ENCODE data around the gene COL16A1.

Gene COL16A1

DNA sequence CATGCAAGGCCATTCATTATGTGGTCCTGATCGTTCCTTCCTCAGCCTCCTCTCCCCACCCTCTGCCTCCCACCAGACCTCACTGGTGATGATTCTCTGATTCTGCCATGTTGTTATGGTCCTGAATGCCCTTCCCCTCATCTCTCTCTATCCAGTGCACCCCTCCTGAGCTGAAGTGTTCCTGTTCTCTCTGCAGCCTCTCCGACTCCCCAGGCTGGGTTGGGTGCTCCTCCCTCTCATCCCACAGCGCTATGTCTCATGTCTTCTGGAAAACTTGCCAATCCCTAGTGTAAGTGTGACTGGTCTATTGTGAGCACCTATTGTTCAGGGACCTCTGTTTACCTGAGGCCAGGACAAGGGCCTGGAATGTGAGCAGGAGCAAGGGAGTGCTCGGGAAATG is 48.1 kb downstream of the COL16A1 start:
- Histone ChIP-seq H3K27me3 (ENCODE audit: insufficient read depth, low read length, poor library complexity) (no peaks in the 10 kb centered on the region), H2BK120ac (ENCODE audit: low read depth, low read length) (no peak overlapping the region), H4K8ac (ENCODE audit: low read depth, low read length) (no peak overlapping the region), H2BK15ac (replicated peaks; ENCODE audit: low read depth) (no peak overlapping the region), H3K4me3 (ENCODE audit: low read length) (no peak overlapping the region), H3K9ac (ENCODE audit: low read length) (no peak overlapping the region), H3K4me1 (ENCODE audit: control insufficient read depth, low read depth, low read length) (no peaks in the 10 kb centered on the region), H3K79me1 (ENCODE audit: low read length) (no peaks in the 10 kb centered on the region), H2AK5ac (ENCODE audit: low read length) (no peak overlapping the region), H3K36me3 (ENCODE audit: control insufficient read depth, insufficient read depth, low read length) (no peaks in the 10 kb centered on the region), H3K23ac (ENCODE audit: low read length) (no peak overlapping the region), H3K56ac (ENCODE audit: low read length) (no peak overlapping the region), H4K5ac (ENCODE audit: low read length) (no peak overlapping the region), H2BK5ac (ENCODE audit: low read length) (no peak overlapping the region), H3K27ac (ENCODE audit: low read depth, low read length) (no peak overlapping the region), H3K4me2 (ENCODE audit: low read length) (no peak overlapping the region), H3K79me2 (ENCODE audit: control insufficient read depth, insufficient read depth, low read length) (no peaks in the 10 kb centered on the region), H3K4ac (ENCODE audit: low read depth, low read length) (no peak overlapping the region), H3K18ac (ENCODE audit: low read length) (no peak overlapping the region)
- DNase-seq: no peak
- WGBS (ENCODE audit: extremely low coverage, insufficient coverage, low lambda C conversion rate): no CpG with 5 or more reads among the region's 4 CpGs

DNA sequence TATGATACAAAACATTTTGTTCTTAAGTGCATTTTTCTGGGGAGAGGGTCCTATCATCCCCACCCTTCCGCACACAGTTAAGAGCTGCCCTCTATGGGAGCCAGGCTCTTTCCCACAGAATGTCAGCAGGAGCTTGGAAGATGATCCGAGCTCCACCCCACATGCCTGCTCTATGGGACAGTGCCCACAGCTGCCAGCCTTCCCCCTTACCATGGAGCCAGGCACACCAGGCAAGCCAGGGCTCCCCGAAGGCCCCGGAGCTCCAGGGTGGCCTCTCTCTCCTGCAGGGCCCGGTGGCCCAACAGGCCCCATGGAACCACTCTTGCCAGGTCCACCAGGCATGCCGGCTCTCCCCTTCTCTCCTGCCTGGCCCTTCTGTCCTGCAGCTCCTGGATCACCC is 48.7 kb downstream of the COL16A1 start:
- H3K27ac ChIP-seq (ENCODE audit: low read depth, low read length): no peak overlapping the region
- no peak overlapping the region for H3K23ac ChIP-seq (ENCODE audit: low read length)
- H2BK15ac ChIP-seq (replicated peaks; ENCODE audit: low read depth): no peak overlapping the region
- no peak overlapping the region for H3K9ac ChIP-seq (ENCODE audit: low read length)
- H3K79me1 ChIP-seq (ENCODE audit: low read length): no peaks in the 10 kb centered on the region
- no peak overlapping the region for H2BK120ac ChIP-seq (ENCODE audit: low read depth, low read length)
- no peak overlapping the region for H3K4ac ChIP-seq (ENCODE audit: low read depth, low read length)
- H3K56ac ChIP-seq (ENCODE audit: low read length): no peak overlapping the region
- no peak for DNase-seq
- no peaks in the 10 kb centered on the region for H3K27me3 ChIP-seq (ENCODE audit: insufficient read depth, low read length, poor library complexity)
- no peaks in the 10 kb centered on the region for H3K4me1 ChIP-seq (ENCODE audit: control insufficient read depth, low read depth, low read length)
- no CpG with 5 or more reads among the region's 6 CpGs for WGBS (ENCODE audit: extremely low coverage, insufficient coverage, low lambda C conversion rate)
- H4K5ac ChIP-seq (ENCODE audit: low read length): no peak overlapping the region
- no peak overlapping the region for H2AK5ac ChIP-seq (ENCODE audit: low read length)
- no peak overlapping the region for H3K4me3 ChIP-seq (ENCODE audit: low read length)
- H3K18ac ChIP-seq (ENCODE audit: low read length): no peak overlapping the region
- H2BK5ac ChIP-seq (ENCODE audit: low read length): no peak overlapping the region
- H3K4me2 ChIP-seq (ENCODE audit: low read length): no peak overlapping the region
- H3K79me2 ChIP-seq (ENCODE audit: control insufficient read depth, insufficient read depth, low read length): no peaks in the 10 kb centered on the region
- no peak overlapping the region for H4K8ac ChIP-seq (ENCODE audit: low read depth, low read length)
- no peaks in the 10 kb centered on the region for H3K36me3 ChIP-seq (ENCODE audit: control insufficient read depth, insufficient read depth, low read length)

DNA sequence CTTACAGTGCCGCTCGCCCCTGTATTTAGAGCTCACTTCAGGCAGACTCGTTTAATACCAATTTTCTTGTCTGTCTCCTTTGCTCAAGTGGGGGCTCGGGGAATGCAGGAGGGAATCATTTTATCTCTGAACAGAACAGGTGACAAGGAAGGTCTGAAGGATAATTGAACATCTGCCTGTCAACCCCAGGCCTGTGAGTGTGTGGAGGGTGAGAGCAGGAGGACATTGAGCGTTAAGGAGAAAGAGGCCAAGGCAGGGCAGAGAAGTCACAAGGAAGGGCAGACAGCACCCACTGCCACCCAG is 49.4 kb downstream of the COL16A1 start:
- Histone ChIP-seq H4K8ac (ENCODE audit: low read depth, low read length) (no peak overlapping the region), H4K5ac (ENCODE audit: low read length) (no peak overlapping the region), H3K4me2 (ENCODE audit: low read length) (no peak overlapping the region), H3K79me1 (ENCODE audit: low read length) (no peaks in the 10 kb centered on the region), H3K4me3 (ENCODE audit: low read length) (no peak overlapping the region), H3K23ac (ENCODE audit: low read length) (no peak overlapping the region), H3K4ac (ENCODE audit: low read depth, low read length) (no peak overlapping the region), H2BK120ac (ENCODE audit: low read depth, low read length) (no peak overlapping the region), H3K27me3 (ENCODE audit: insufficient read depth, low read length, poor library complexity) (no peaks in the 10 kb centered on the region), H3K9ac (ENCODE audit: low read length) (no peak overlapping the region), H3K27ac (ENCODE audit: low read depth, low read length) (no peak overlapping the region), H3K18ac (ENCODE audit: low read length) (no peak overlapping the region), H2BK5ac (ENCODE audit: low read length) (no peak overlapping the region), H3K36me3 (ENCODE audit: control insufficient read depth, insufficient read depth, low read length) (no peaks in the 10 kb centered on the region), H3K4me1 (ENCODE audit: control insufficient read depth, low read depth, low read length) (no peaks in the 10 kb centered on the region), H3K79me2 (ENCODE audit: control insufficient read depth, insufficient read depth, low read length) (no peaks in the 10 kb centered on the region), H2BK15ac (replicated peaks; ENCODE audit: low read depth) (no peak overlapping the region), H3K56ac (ENCODE audit: low read length) (no peak overlapping the region), H2AK5ac (ENCODE audit: low read length) (no peak overlapping the region)
- DNase-seq: no peak
- no CpG with 5 or more reads among the region's 5 CpGs for WGBS (ENCODE audit: extremely low coverage, insufficient coverage, low lambda C conversion rate)

DNA sequence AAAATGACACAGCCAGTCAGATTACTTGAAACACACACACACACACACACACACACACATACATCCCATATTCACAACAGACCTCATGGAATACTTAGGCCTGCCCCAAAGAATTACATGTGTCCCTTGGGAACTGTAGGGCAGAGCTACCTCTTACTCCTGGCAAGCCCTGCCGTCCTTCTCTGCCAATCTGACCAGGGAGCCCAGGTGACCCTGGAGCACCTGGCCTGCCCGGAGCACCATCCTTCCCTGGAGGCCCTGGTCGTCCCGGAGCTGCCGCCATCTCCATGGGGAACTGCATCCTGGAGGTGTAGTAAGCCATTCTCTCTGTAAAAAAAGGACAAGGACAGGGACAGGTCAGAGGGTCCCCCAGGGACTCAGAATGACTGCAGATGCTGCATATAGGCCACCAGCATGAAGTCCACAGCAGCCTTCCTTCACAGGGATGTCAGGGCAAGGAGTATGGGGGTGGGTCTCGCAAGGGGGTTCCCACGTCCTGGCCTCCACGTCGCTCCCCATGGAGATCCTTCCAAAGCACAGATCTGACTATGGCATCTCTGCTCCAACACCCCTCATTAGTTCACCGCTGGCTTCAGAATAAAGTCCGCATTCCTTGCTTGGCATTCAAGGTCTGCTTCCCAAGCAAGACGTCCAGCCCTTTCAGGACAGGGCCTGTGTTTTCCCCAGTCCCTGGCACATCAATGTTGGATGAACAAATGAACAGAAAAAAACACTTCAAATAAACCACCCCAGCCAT is 49.9 kb downstream of the COL16A1 start:
- no peak overlapping the region for H3K56ac ChIP-seq (ENCODE audit: low read length)

DNA sequence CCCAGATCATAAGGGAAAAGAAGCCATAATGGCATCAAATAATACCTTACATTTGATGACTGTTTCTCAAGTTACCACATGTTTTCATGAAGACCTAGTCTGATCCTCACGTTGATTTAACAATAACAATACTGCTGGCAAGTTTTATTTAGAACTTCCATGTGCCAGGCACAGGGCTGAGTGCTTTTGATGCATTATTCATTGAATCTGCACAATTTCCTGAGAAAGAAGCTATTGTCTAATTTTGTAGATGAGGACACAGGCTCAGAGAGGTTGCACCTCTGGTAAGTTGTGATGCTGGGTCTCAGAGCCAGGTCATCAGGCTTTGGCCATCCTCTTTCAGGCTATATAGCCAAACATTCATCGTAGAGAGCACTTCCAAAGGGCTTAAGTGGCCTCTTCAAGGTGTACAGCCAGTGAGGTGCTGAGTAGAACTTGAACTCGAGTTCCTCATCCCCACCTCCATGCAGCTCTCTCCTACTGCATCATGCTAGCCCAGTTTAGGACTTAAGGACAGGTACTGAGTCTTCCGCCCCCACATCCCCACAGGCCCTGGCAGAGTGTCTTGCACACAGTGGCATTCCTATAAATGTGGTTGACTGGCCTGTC is 50.8 kb downstream of the COL16A1 start:
- no CpG with 5 or more reads among the region's 4 CpGs for WGBS (ENCODE audit: extremely low coverage, insufficient coverage, low lambda C conversion rate)
- no peak for DNase-seq
- H2BK120ac ChIP-seq (ENCODE audit: low read depth, low read length): no peak overlapping the region
- H2BK15ac ChIP-seq (replicated peaks; ENCODE audit: low read depth): no peak overlapping the region
- no peak overlapping the region for H3K4ac ChIP-seq (ENCODE audit: low read depth, low read length)
- no peaks in the 10 kb centered on the region for H3K36me3 ChIP-seq (ENCODE audit: control insufficient read depth, insufficient read depth, low read length)
- no peaks in the 10 kb centered on the region for H3K79me2 ChIP-seq (ENCODE audit: control insufficient read depth, insufficient read depth, low read length)
- H4K8ac ChIP-seq (ENCODE audit: low read depth, low read length): no peak overlapping the region
- no peak overlapping the region for H3K23ac ChIP-seq (ENCODE audit: low read length)
- H3K56ac ChIP-seq (ENCODE audit: low read length): no peak overlapping the region
- H3K4me2 ChIP-seq (ENCODE audit: low read length): no peak overlapping the region
- no peak overlapping the region for H3K4me3 ChIP-seq (ENCODE audit: low read length)
- no peak overlapping the region for H3K9ac ChIP-seq (ENCODE audit: low read length)
- no peak overlapping the region for H3K27ac ChIP-seq (ENCODE audit: low read depth, low read length)
- H3K79me1 ChIP-seq (ENCODE audit: low read length): no peaks in the 10 kb centered on the region
- H2BK5ac ChIP-seq (ENCODE audit: low read length): no peak overlapping the region
- no peaks in the 10 kb centered on the region for H3K4me1 ChIP-seq (ENCODE audit: control insufficient read depth, low read depth, low read length)
- no peak overlapping the region for H3K18ac ChIP-seq (ENCODE audit: low read length)
- no peaks in the 10 kb centered on the region for H3K27me3 ChIP-seq (ENCODE audit: insufficient read depth, low read length, poor library complexity)
- H2AK5ac ChIP-seq (ENCODE audit: low read length): no peak overlapping the region
- H4K5ac ChIP-seq (ENCODE audit: low read length): no peak overlapping the region

More for the DNA sequence above, 49.9 kb downstream of the COL16A1 start:
- Histone ChIP-seq H3K79me2 (ENCODE audit: control insufficient read depth, insufficient read depth, low read length) (no peaks in the 10 kb centered on the region), H3K4ac (ENCODE audit: low read depth, low read length) (no peak overlapping the region), H2BK15ac (replicated peaks; ENCODE audit: low read depth) (no peak overlapping the region), H3K4me1 (ENCODE audit: control insufficient read depth, low read depth, low read length) (no peaks in the 10 kb centered on the region), H3K4me2 (ENCODE audit: low read length) (no peak overlapping the region), H3K23ac (ENCODE audit: low read length) (no peak overlapping the region), H2BK120ac (ENCODE audit: low read depth, low read length) (no peak overlapping the region), H3K79me1 (ENCODE audit: low read length) (no peaks in the 10 kb centered on the region), H4K5ac (ENCODE audit: low read length) (no peak overlapping the region), H3K27me3 (ENCODE audit: insufficient read depth, low read length, poor library complexity) (no peaks in the 10 kb centered on the region), H2BK5ac (ENCODE audit: low read length) (no peak overlapping the region), H3K27ac (ENCODE audit: low read depth, low read length) (no peak overlapping the region), H3K18ac (ENCODE audit: low read length) (no peak overlapping the region), H3K36me3 (ENCODE audit: control insufficient read depth, insufficient read depth, low read length) (no peaks in the 10 kb centered on the region), H3K4me3 (ENCODE audit: low read length) (no peak overlapping the region), H4K8ac (ENCODE audit: low read depth, low read length) (no peak overlapping the region), H2AK5ac (ENCODE audit: low read length) (no peak overlapping the region), H3K9ac (ENCODE audit: low read length) (no peak overlapping the region)
- WGBS (ENCODE audit: extremely low coverage, insufficient coverage, low lambda C conversion rate): no CpG with 5 or more reads among the region's 12 CpGs
- DNase-seq: no peak

DNA sequence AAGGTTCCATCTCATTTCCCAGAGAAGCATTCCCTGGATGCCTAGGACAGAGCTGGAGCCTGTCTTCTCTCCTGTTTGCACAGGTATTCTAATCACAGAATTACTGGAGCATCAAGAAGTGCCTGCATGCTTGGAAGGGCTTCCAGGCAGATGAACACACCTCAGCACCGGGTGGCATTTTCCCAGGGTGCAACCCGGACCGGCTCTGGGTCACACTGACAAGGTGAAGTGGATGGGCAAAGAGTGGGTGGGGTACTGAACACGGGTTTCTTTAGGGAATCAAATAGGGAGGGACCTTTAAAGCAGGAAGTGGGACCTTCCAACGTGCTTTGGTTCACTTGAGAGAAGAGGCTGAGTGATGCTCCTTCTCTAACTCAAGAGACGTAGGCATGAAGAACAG is 52.1 kb downstream of the COL16A1 start:
- Histone ChIP-seq H3K4me1 (ENCODE audit: control insufficient read depth, low read depth, low read length) (no peaks in the 10 kb centered on the region), H4K5ac (ENCODE audit: low read length) (no peak overlapping the region), H3K27ac (ENCODE audit: low read depth, low read length) (no peak overlapping the region), H2AK5ac (ENCODE audit: low read length) (no peak overlapping the region), H3K23ac (ENCODE audit: low read length) (no peak overlapping the region), H3K4me3 (ENCODE audit: low read length) (no peak overlapping the region), H3K27me3 (ENCODE audit: insufficient read depth, low read length, poor library complexity) (no peaks in the 10 kb centered on the region), H2BK5ac (ENCODE audit: low read length) (no peak overlapping the region), H4K8ac (ENCODE audit: low read depth, low read length) (no peak overlapping the region), H2BK120ac (ENCODE audit: low read depth, low read length) (no peak overlapping the region), H3K56ac (ENCODE audit: low read length) (no peak overlapping the region), H2BK15ac (replicated peaks; ENCODE audit: low read depth) (no peak overlapping the region), H3K4me2 (ENCODE audit: low read length) (no peak overlapping the region), H3K4ac (ENCODE audit: low read depth, low read length) (no peak overlapping the region), H3K18ac (ENCODE audit: low read length) (no peak overlapping the region), H3K9ac (ENCODE audit: low read length) (no peak overlapping the region), H3K79me1 (ENCODE audit: low read length) (no peaks in the 10 kb centered on the region), H3K79me2 (ENCODE audit: control insufficient read depth, insufficient read depth, low read length) (no peaks in the 10 kb centered on the region), H3K36me3 (ENCODE audit: control insufficient read depth, insufficient read depth, low read length) (no peaks in the 10 kb centered on the region)
- no peak for DNase-seq
- no CpG with 5 or more reads among the region's 6 CpGs for WGBS (ENCODE audit: extremely low coverage, insufficient coverage, low lambda C conversion rate)
